ENCODE data around the gene HOXD4.

The HOXD4 gene

DNA sequence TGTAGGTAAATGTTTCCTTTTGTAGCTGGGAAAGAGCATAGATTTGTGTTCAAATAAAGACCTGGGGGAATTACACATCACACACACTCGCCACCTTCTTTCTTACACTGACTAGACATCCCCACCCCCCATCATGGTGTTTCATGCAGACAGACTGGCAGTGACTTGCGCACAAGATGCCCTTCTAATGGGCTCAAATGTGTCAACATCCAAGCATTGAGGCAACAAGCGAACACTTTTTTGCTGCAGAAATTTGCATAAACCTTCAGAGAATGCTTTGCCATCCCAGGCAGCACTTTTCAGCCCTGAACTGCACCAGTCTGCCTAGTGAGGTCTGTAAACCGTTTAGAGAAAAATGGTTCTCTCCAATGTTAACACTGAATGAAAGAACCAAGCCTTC lies 17.3 kb upstream of the HOXD4 start:
- no peak overlapping the region for H3K27ac ChIP-seq
- TF ChIP-seq ZFX (IDR thresholded peaks at IDR 0.05; ENCODE audit: borderline replicate concordance): no peak
- TF ChIP-seq, protein P1, sequence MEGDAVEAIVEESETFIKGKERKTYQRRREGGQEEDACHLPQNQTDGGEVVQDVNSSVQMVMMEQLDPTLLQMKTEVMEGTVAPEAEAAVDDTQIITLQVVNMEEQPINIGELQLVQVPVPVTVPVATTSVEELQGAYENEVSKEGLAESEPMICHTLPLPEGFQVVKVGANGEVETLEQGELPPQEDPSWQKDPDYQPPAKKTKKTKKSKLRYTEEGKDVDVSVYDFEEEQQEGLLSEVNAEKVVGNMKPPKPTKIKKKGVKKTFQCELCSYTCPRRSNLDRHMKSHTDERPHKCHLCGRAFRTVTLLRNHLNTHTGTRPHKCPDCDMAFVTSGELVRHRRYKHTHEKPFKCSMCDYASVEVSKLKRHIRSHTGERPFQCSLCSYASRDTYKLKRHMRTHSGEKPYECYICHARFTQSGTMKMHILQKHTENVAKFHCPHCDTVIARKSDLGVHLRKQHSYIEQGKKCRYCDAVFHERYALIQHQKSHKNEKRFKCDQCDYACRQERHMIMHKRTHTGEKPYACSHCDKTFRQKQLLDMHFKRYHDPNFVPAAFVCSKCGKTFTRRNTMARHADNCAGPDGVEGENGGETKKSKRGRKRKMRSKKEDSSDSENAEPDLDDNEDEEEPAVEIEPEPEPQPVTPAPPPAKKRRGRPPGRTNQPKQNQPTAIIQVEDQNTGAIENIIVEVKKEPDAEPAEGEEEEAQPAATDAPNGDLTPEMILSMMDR (IDR thresholded peaks at IDR 0.05): no peak

DNA sequence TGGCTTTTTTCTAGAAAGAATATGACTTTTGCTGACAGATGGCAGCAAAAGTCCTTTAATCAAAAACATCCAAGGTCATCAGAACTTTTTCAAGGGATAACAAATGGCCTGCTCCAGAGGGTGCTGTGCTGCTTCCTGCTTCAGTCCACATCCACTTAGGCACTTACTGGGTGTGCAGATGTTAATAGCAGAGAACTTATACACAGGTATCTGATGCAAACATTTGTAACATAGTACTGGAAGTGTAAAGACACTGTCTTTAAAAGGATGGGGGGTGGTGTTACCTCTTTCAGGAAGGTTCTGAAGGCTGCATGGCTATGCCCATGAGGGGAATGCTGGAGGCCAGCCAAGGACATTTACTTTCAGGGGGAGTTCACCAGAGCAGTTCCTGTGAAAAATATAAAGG lies 16.3 kb upstream of the HOXD4 start:
- TF ChIP-seq ZFX (IDR thresholded peaks at IDR 0.05; ENCODE audit: borderline replicate concordance): no peak
- TF ChIP-seq, protein P1 (IDR thresholded peaks at IDR 0.05): no peak
- H3K27ac ChIP-seq: no peak overlapping the region

DNA sequence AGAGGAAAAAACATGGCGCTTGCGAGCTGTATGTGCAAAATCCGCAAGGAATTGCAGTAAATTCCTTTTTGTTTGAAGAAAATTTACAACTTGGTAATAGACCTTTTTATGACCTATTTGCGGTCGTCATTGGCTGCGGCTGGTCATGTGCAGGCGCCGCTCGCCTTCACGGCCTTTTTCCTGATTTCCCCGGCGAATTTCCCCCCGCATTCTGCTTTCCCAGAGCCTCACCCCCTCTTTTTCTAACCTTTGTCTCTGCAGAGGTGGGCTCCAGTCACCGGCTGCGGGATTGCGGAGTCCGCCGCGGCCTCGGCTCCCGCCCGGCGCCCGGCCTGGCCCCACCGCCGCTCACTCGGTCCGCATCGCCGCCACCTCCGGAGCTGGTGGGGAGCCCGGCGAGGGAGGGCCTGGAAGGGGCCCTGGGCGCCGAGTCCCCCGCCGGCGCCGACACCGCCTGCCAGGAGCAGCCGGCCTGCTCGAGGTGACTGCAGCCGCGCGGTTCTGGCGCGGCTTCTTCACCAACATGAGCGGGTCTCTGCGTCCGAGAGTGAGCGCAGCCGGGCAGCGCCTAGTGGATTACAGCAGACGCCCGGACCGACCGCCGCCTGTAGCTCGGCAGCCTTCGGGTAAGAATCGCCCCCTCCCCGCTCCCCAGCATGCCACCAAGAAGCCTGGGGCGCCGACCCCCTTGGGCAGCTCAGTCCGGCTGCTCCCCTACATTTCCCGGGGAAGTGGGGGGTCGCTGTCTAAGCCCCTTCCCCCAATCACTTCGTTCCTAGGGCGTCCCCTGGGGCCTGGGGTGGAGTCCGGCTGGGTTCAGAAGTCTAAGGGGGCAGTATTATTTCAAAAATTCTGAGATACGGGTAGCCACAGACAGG lies 14.7 kb upstream of the HOXD4 start:
- TF ChIP-seq ZFX (IDR thresholded peaks at IDR 0.05; ENCODE audit: borderline replicate concordance): no peak
- TF ChIP-seq, protein P1 (IDR thresholded peaks at IDR 0.05): no peak
- no peak overlapping the region for H3K27ac ChIP-seq

DNA sequence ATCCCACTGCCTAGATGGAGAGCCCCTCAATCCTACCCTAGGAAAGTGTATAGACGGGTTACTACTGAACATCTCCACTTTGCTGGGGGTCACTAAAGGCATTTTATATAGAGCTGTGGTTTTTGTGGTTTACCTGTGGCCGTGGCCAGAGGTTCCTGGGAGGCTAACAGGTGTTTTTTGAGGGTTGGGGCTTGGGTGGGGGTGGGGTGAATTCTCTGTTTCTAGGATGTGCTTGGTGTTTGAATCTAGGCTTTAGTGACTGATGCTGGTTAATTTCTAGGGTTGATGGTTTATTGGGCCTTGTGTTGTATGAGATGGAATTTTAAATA lies 14.1 kb upstream of the HOXD4 start:
- no peak overlapping the region for H3K27ac ChIP-seq
- TF ChIP-seq ZFX (IDR thresholded peaks at IDR 0.05; ENCODE audit: borderline replicate concordance): no peak
- TF ChIP-seq, protein P1 (IDR thresholded peaks at IDR 0.05): no peak

DNA sequence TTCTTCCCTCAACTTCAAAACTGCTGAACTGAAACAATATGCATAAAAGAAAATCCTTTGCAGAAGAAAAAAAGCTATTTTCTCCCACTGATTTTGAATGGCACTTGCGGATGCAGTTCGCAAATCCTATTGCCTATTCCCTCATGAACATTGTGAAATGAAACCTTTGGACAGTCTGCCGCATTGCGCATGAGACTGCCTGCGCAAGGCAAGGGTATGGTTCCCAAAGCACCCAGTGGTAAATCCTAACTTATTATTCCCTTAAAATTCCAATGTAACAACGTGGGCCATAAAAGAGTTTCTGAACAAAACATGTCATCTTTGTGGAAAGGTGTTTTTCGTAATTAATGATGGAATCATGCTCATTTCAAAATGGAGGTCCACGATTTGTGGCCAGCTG lies 13.4 kb upstream of the HOXD4 start:
- no peak overlapping the region for H3K27ac ChIP-seq
- TF ChIP-seq ZFX (IDR thresholded peaks at IDR 0.05; ENCODE audit: borderline replicate concordance): no peak

DNA sequence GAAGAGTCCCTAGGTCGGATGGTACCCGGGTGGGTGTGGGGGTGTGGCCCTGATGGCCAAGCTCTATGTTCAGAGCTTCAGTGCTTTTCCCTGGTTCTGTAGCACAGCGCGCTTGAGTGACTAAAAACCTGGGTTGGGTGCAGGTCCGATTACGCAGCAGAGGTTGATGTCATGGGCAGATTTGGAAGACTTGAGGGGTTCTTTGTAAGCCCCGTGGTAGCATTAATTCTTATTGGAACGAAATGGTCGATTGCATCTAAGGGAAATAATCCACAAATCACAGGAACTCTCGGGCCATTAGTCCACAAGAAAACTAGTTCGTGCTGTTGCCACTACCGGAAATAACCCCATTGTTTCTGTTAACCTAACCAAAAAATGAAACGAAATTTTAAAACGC lies 12.8 kb upstream of the HOXD4 start:
- TF ChIP-seq ZFX (IDR thresholded peaks at IDR 0.05; ENCODE audit: borderline replicate concordance): no peak
- TF ChIP-seq, protein P1 (IDR thresholded peaks at IDR 0.05): no peak
- no peak overlapping the region for H3K27ac ChIP-seq

DNA sequence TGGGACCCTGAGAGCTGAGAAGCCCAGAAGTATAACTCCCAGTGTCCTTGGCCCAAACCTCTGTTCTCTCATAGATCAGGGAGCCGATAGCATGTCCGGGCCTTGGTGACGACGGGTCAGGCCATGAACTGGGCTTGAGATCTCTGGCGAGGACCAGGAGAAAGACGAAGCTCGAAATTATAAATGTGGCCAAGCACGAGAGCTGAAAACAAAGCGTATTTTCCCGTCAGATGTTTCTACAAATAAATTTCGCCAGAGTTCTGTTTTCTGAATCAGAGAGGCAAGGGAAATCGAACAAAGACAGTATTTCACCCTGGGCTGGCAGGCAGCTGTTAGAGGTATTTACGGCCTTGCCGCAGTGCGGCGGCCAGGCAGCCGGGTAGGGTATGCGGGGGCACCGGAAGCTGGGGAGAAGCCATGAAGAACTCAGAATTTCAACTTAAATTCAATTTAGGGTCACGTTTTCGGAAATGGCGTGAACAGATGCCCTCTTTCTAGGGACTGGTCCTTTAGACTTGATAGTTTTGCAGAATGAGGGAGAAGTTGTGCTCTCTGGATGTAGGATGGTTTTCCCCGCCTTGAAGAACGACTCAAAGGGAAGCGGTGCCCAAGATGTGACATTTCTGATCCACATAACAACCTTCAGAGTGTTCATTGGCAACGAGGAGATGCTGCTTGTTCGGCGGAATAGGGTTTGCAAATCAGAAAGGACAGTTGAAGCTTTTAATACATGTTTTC lies 12.3 kb upstream of the HOXD4 start:
- no peak for TF ChIP-seq ZFX (IDR thresholded peaks at IDR 0.05; ENCODE audit: borderline replicate concordance)
- TF ChIP-seq, protein P1 (IDR thresholded peaks at IDR 0.05): no peak
- H3K27ac ChIP-seq: no peak overlapping the region
